Measurements from ENCODE around the gene CPLX4. TPM values are rescaled to one million over a fixed set of nuclear protein-coding genes. Genes with fewer than 3 reads are reported as not detected.

Gene CPLX4
- total RNA-seq, 1 donor from 2014 or later = not detected

GRCh38 chr18:59272891-59273758, 45.3 kb downstream of the CPLX4 start, which contains the start of gene RAX:
TSS of gene RAX (minus strand) at chr18:59273454. CDS start at chr18:59273206, 248 bp downstream.
- Mint-ChIP-seq H3K4me3 (ENCODE audit: unreplicated experiment) (peak within 1 kb of the TSS; percentile 69), H3K4me1 (ENCODE audit: unreplicated experiment) (peaks cover 6% of the 10 kb centered on the region), H3K36me3 (ENCODE audit: low read depth, unreplicated experiment) (peaks cover 4% of the 10 kb centered on the region), H3K27me3 (ENCODE audit: unreplicated experiment) (peaks cover 35% of the 10 kb centered on the region), H3K27ac (ENCODE audit: unreplicated experiment) (no peak within 1 kb of the TSS), H3K9me3 (ENCODE audit: unreplicated experiment) (no peaks in the 10 kb centered on the region)
- peak; percentile 75 for DNase-seq (ENCODE audit: low spot score)
- TF ChIP-seq, protein P1, sequence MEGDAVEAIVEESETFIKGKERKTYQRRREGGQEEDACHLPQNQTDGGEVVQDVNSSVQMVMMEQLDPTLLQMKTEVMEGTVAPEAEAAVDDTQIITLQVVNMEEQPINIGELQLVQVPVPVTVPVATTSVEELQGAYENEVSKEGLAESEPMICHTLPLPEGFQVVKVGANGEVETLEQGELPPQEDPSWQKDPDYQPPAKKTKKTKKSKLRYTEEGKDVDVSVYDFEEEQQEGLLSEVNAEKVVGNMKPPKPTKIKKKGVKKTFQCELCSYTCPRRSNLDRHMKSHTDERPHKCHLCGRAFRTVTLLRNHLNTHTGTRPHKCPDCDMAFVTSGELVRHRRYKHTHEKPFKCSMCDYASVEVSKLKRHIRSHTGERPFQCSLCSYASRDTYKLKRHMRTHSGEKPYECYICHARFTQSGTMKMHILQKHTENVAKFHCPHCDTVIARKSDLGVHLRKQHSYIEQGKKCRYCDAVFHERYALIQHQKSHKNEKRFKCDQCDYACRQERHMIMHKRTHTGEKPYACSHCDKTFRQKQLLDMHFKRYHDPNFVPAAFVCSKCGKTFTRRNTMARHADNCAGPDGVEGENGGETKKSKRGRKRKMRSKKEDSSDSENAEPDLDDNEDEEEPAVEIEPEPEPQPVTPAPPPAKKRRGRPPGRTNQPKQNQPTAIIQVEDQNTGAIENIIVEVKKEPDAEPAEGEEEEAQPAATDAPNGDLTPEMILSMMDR (IDR thresholded peaks at IDR 0.05; ENCODE audit: unreplicated experiment) = no peak

DNA sequence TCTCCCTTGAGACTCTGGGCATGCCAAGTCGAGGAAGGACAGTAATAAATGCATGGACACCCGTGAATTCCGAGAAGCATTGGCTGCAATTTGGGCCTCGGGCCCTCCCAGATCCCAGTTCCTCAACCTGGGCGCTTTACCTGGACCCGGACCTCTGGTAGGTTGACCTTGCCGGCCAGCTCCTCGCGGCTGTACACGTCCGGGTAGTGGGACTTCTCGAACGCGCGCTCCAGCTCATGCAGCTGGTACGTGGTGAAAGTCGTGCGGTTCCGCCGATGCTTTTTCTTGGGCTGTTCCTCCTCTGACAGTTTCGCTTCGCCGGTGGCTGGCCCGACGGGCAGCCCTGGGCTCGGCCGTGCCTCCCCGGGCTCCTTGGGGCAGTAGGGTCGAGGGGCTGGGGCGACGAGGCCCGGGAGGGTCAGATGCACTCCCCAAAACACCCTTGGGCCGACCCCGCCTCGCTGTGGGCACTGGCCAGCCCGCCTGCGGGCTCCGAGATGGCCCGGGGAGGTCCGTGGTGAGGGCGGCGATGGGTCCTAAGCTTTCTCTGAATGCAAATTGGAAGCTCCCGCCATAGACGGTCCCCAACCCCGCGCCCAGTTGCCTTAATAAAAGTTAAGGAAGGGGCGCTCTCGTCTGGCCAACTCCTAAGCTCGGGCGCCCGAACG, 46.1 kb downstream of the CPLX4 start:
- TF ChIP-seq, protein P1 (IDR thresholded peaks at IDR 0.05; ENCODE audit: unreplicated experiment) = no peak
- Mint-ChIP-seq H3K9me3 (ENCODE audit: unreplicated experiment) (no peaks in the 10 kb centered on the region), H3K4me3 (ENCODE audit: unreplicated experiment) (no peak overlapping the region), H3K4me1 (ENCODE audit: unreplicated experiment) (peaks cover 10% of the 10 kb centered on the region), H3K36me3 (ENCODE audit: low read depth, unreplicated experiment) (peaks cover 4% of the 10 kb centered on the region), H3K27ac (ENCODE audit: unreplicated experiment) (no peak overlapping the region), H3K27me3 (ENCODE audit: unreplicated experiment) (peaks cover 42% of the 10 kb centered on the region)
- DNase-seq (ENCODE audit: low spot score) = no peak

- H3K27ac Mint-ChIP-seq (ENCODE audit: unreplicated experiment) = no peak overlapping the region
These were observed 46.7 kb downstream of the CPLX4 start for GRCh38 chr18:59271606-59272220.

GRCh38 chr18:59270689-59271257, 47.7 kb downstream of the CPLX4 start:
- H3K9me3 Mint-ChIP-seq (ENCODE audit: unreplicated experiment) = no peaks in the 10 kb centered on the region

More at GRCh38 chr18:59271606-59272220, 46.7 kb downstream of the CPLX4 start:
- Mint-ChIP-seq H3K9me3 (ENCODE audit: unreplicated experiment) (no peaks in the 10 kb centered on the region), H3K36me3 (ENCODE audit: low read depth, unreplicated experiment) (peaks cover 5% of the 10 kb centered on the region), H3K27me3 (ENCODE audit: unreplicated experiment) (peaks cover 47% of the 10 kb centered on the region), H3K4me1 (ENCODE audit: unreplicated experiment) (peaks cover 10% of the 10 kb centered on the region), H3K4me3 (ENCODE audit: unreplicated experiment) (no peak overlapping the region)
- no peak for DNase-seq (ENCODE audit: low spot score)
- TF ChIP-seq, protein P1 (IDR thresholded peaks at IDR 0.05; ENCODE audit: unreplicated experiment) = no peak

More at GRCh38 chr18:59270689-59271257, 47.7 kb downstream of the CPLX4 start:
- peaks cover 9% of the 10 kb centered on the region for H3K36me3 Mint-ChIP-seq (ENCODE audit: low read depth, unreplicated experiment)
- no peak overlapping the region for H3K4me3 Mint-ChIP-seq (ENCODE audit: unreplicated experiment)
- peaks cover 13% of the 10 kb centered on the region for H3K4me1 Mint-ChIP-seq (ENCODE audit: unreplicated experiment)
- peaks cover 51% of the 10 kb centered on the region for H3K27me3 Mint-ChIP-seq (ENCODE audit: unreplicated experiment)
- no peak overlapping the region for H3K27ac Mint-ChIP-seq (ENCODE audit: unreplicated experiment)
- no peak for DNase-seq (ENCODE audit: low spot score)
- TF ChIP-seq, protein P1 (IDR thresholded peaks at IDR 0.05; ENCODE audit: unreplicated experiment) = no peak

All from endothelial cell (in vitro differentiated cells).